Measurements from ENCODE around the gene GIT1. TPM values are rescaled to one million over a fixed set of nuclear protein-coding genes. Genes with fewer than 3 reads are reported as not detected.
"Not testable (repeated sequence)": the region's sequence is repeated elsewhere in the genome, so short reads cannot be mapped to it uniquely, and the experiment has no call there.

Gene GIT1
- polyA plus RNA-seq, 1 donor from 2014 or later: 20.5 TPM

- no peaks in the 10 kb centered on the region for H3K36me3 ChIP-seq (ENCODE audit: insufficient read depth, low read length)
- H4K20me1 ChIP-seq (ENCODE audit: insufficient read depth): no peaks in the 10 kb centered on the region
- H3K27ac ChIP-seq (ENCODE audit: low read length): no peak overlapping the region
- no peak overlapping the region for H3K9ac ChIP-seq (ENCODE audit: low read length)
- no peak overlapping the region for H3K4me2 ChIP-seq (ENCODE audit: low read length)
- no peaks in the 10 kb centered on the region for H3K9me3 ChIP-seq (ENCODE audit: low read length)
- no peak overlapping the region for H3K4me3 ChIP-seq (ENCODE audit: low read length)
- no peaks in the 10 kb centered on the region for H3K79me2 ChIP-seq (replicated peaks; ENCODE audit: insufficient read depth, low read length)
- H3F3A ChIP-seq (ENCODE audit: insufficient read depth, low read length, poor library complexity, severe bottlenecking): no peaks in the 10 kb centered on the region
- H2AFZ ChIP-seq (ENCODE audit: low read depth, low read length): no peak overlapping the region
- TF ChIP-seq SMC3 (conservative IDR thresholded peaks at IDR 0.05; ENCODE audit: poor library complexity): no peak
- no peak for TF ChIP-seq REST (IDR thresholded peaks at IDR 0.05; ENCODE audit: borderline replicate concordance)
- TF ChIP-seq MXI1 (conservative IDR thresholded peaks at IDR 0.05; ENCODE audit: poor library complexity, severe bottlenecking): no peak
- no peak for TF ChIP-seq EZH2 (IDR thresholded peaks at IDR 0.05; ENCODE audit: borderline replicate concordance, insufficient read depth, low read length, poor library complexity, severe bottlenecking)
- TF ChIP-seq EP300 (conservative IDR thresholded peaks at IDR 0.05; ENCODE audit: poor library complexity, severe bottlenecking): no peak
- no peak for TF ChIP-seq POLR2AphosphoS5 (IDR thresholded peaks at IDR 0.05)
- TF ChIP-seq, protein P1, sequence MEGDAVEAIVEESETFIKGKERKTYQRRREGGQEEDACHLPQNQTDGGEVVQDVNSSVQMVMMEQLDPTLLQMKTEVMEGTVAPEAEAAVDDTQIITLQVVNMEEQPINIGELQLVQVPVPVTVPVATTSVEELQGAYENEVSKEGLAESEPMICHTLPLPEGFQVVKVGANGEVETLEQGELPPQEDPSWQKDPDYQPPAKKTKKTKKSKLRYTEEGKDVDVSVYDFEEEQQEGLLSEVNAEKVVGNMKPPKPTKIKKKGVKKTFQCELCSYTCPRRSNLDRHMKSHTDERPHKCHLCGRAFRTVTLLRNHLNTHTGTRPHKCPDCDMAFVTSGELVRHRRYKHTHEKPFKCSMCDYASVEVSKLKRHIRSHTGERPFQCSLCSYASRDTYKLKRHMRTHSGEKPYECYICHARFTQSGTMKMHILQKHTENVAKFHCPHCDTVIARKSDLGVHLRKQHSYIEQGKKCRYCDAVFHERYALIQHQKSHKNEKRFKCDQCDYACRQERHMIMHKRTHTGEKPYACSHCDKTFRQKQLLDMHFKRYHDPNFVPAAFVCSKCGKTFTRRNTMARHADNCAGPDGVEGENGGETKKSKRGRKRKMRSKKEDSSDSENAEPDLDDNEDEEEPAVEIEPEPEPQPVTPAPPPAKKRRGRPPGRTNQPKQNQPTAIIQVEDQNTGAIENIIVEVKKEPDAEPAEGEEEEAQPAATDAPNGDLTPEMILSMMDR (IDR thresholded peaks at IDR 0.05; ENCODE audit: poor library complexity, severe bottlenecking): no peak
- no peak for TF ChIP-seq TAF1 (IDR thresholded peaks at IDR 0.05; ENCODE audit: low read depth)
- TF ChIP-seq RAD21 (conservative IDR thresholded peaks at IDR 0.05): no peak
- H3K9me2 ChIP-seq (ENCODE audit: insufficient read depth, low read length): no peaks in the 10 kb centered on the region
- H3K27me3 ChIP-seq (ENCODE audit: insufficient read depth, low read depth, low read length): peaks cover 15% of the 10 kb centered on the region
These were observed 29.1 kb downstream of the GIT1 start for GRCh38 chr17:29560316-29560715.

DNA sequence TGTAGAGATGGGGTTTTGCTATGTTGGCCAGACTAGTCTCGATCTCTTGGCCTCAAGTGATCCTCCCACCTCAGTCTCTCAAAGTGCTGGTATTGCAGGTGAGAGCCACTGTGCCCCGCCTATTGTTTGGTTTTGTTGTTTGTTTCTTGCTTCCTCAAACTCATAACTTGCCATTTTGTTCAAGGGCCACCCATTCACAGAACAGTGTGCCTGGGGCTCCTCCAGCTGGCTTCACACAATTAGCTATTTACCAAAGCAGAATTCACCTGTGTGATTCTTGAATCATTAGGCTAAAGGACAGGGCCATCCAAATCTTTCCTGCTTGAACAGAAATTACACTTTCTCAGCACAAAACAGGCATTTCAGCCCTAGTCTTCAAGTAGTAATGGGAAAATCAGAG is 29.8 kb downstream of the GIT1 start:
- H3K9ac ChIP-seq (ENCODE audit: low read length): no peak overlapping the region
- no peaks in the 10 kb centered on the region for H3K9me2 ChIP-seq (ENCODE audit: insufficient read depth, low read length)
- no peaks in the 10 kb centered on the region for H3K79me2 ChIP-seq (replicated peaks; ENCODE audit: insufficient read depth, low read length)
- H3K36me3 ChIP-seq (ENCODE audit: insufficient read depth, low read length): no peaks in the 10 kb centered on the region
- H3F3A ChIP-seq (ENCODE audit: insufficient read depth, low read length, poor library complexity, severe bottlenecking): no peaks in the 10 kb centered on the region
- TF ChIP-seq EZH2 (IDR thresholded peaks at IDR 0.05; ENCODE audit: borderline replicate concordance, insufficient read depth, low read length, poor library complexity, severe bottlenecking) (no peak), SMC3 (conservative IDR thresholded peaks at IDR 0.05; ENCODE audit: poor library complexity) (no peak), POLR2AphosphoS5 (IDR thresholded peaks at IDR 0.05) (no peak), EP300 (conservative IDR thresholded peaks at IDR 0.05; ENCODE audit: poor library complexity, severe bottlenecking) (no peak), TAF1 (IDR thresholded peaks at IDR 0.05; ENCODE audit: low read depth) (no peak), REST (IDR thresholded peaks at IDR 0.05; ENCODE audit: borderline replicate concordance) (no peak), MXI1 (conservative IDR thresholded peaks at IDR 0.05; ENCODE audit: poor library complexity, severe bottlenecking) (no peak), RAD21 (conservative IDR thresholded peaks at IDR 0.05) (no peak)
- TF ChIP-seq, protein P1 (IDR thresholded peaks at IDR 0.05; ENCODE audit: poor library complexity, severe bottlenecking): no peak
- no peaks in the 10 kb centered on the region for H3K9me3 ChIP-seq (ENCODE audit: low read length)
- H3K4me3 ChIP-seq (ENCODE audit: low read length): no peak overlapping the region
- no peak overlapping the region for H3K27ac ChIP-seq (ENCODE audit: low read length)
- H3K4me2 ChIP-seq (ENCODE audit: low read length): no peak overlapping the region
- peaks cover 9% of the 10 kb centered on the region for H3K27me3 ChIP-seq (ENCODE audit: insufficient read depth, low read depth, low read length)
- no peaks in the 10 kb centered on the region for H4K20me1 ChIP-seq (ENCODE audit: insufficient read depth)
- H2AFZ ChIP-seq (ENCODE audit: low read depth, low read length): no peak overlapping the region

DNA sequence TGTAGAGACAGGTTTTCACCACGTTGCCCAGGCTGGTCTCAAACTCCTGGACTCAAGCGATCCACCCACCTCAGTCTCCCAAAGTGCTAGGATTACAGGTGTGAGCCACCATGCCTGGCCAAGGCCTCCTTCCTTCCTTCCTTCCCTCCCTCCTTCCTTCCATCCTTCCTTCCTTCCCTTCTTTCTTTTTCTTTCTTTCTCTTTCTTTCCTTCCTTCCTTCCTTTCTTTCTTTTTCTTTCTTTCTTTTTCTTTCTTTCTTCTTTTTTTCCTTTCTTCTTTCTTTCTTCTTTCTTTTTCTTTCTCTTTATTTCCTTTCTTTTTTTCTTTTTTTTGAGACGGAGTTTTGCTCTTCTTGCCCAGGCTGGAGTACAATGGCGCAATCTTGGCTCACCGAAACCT is 31.3 kb downstream of the GIT1 start:
- H3K27ac ChIP-seq (ENCODE audit: low read length); H3K79me2 ChIP-seq (replicated peaks; ENCODE audit: insufficient read depth, low read length); H3K4me3 ChIP-seq (ENCODE audit: low read length); H3K36me3 ChIP-seq (ENCODE audit: insufficient read depth, low read length); H3K9me2 ChIP-seq (ENCODE audit: insufficient read depth, low read length); H4K20me1 ChIP-seq (ENCODE audit: insufficient read depth); H3K9ac ChIP-seq (ENCODE audit: low read length); H3F3A ChIP-seq (ENCODE audit: insufficient read depth, low read length, poor library complexity, severe bottlenecking); H3K9me3 ChIP-seq (ENCODE audit: low read length); H3K4me2 ChIP-seq (ENCODE audit: low read length); H2AFZ ChIP-seq (ENCODE audit: low read depth, low read length); H3K27me3 ChIP-seq (ENCODE audit: insufficient read depth, low read depth, low read length): not testable (repeated sequence)

Measured in neural cell (in vitro differentiated cells).